Measurements from ENCODE around the gene DNAH14.

- no peak for TF ChIP-seq E2F1 (CRISPR knock-in tag; IDR thresholded peaks at IDR 0.05)
- TF ChIP-seq SAP30 (IDR thresholded peaks at IDR 0.05; ENCODE audit: borderline replicate concordance, insufficient read depth, low read depth, low read length, poor library complexity, severe bottlenecking), result no peak
- TF ChIP-seq SMARCB1 (IDR thresholded peaks at IDR 0.05; ENCODE audit: insufficient read length, low read depth), result no peak
- no peak for TF ChIP-seq MAX (CRISPR knock-in tag; IDR thresholded peaks at IDR 0.05)
- TF ChIP-seq CTCF (IDR thresholded peaks at IDR 0.05 in 2 of 3, conservative IDR thresholded peaks at IDR 0.05 in 1 of 3; ENCODE audit: insufficient read depth in 2 of 3, low read depth in 1 of 3, low read length in 3 of 3), result no peak
- no peak for TF ChIP-seq TFE3 (CRISPR knock-in tag; IDR thresholded peaks at IDR 0.05)
- TF ChIP-seq IRF2 (CRISPR knock-in tag; IDR thresholded peaks at IDR 0.05), result no peak
Observed at GRCh38 chr1:225304996-225305395, 375.5 kb downstream of the DNAH14 start.

Data from K562 (cell line).